Stimulated activated effector memory CD8-positive, alpha-beta T cell treated with anti-CD3 and anti-CD28 coated beads, Interleukin-12 subunit alpha, Interleukin-12 subunit beta, amount 100 ng/mL, for 72 hours (primary cell): ENCODE results near the gene FAM20B.

Experiments used
- ATAC-seq: fragments of 150-1000 bp; cut with Tn5 transposase; 2 replicates; pipeline ENCODE4 v1.10.0; 2021
- DNase-seq, 2 donors: peaks; one replicate each; pipeline ENCODE4 v3.0.0; 2021 to 2022; ENCODE audit warnings: low spot score in 2 of 2
- H3K27ac Mint-ChIP-seq: one replicate; pipeline ENCODE4 v1.8.0; 2022; ENCODE audit warnings: mild to moderate bottlenecking, mixed read lengths
- H3K36me3 Mint-ChIP-seq: one replicate; pipeline ENCODE4 v1.8.0; 2022; ENCODE audit warnings: mild to moderate bottlenecking, mixed read lengths
- H3K4me1 Mint-ChIP-seq: one replicate; pipeline ENCODE4 v1.8.0; 2022; ENCODE audit warnings: mixed read lengths
- H3K4me3 Mint-ChIP-seq: one replicate; pipeline ENCODE4 v1.8.0; 2022; ENCODE audit warnings: mild to moderate bottlenecking, mixed read lengths
- H3K9me3 Mint-ChIP-seq: one replicate; pipeline ENCODE4 v1.8.0; 2022; ENCODE audit warnings: mixed read lengths

FAM20B gene

GRCh38 chr1:179120736-179121135, 95.0 kb downstream of the FAM20B start:
- Mint-ChIP-seq H3K27ac (no peak overlapping the region), H3K4me3 (no peak overlapping the region), H3K9me3 (no peaks in the 10 kb centered on the region), H3K36me3 (peaks cover 43% of the 10 kb centered on the region), H3K4me1 (no peaks in the 10 kb centered on the region)
- DNase-seq, result no peak
- ATAC-seq, result no peak

GRCh38 chr1:179121159-179121938, 95.7 kb downstream of the FAM20B start:
- DNase-seq (peak in 1 of 2 donors; percentile 7), ATAC-seq (peak; percentile 86)
- H3K9me3 Mint-ChIP-seq, result no peaks in the 10 kb centered on the region
- no peak overlapping the region for H3K4me3 Mint-ChIP-seq
- H3K4me1 Mint-ChIP-seq, result no peaks in the 10 kb centered on the region
- no peak overlapping the region for H3K27ac Mint-ChIP-seq
- peaks cover 39% of the 10 kb centered on the region for H3K36me3 Mint-ChIP-seq

- no peak overlapping the region for H3K4me3 Mint-ChIP-seq
- no peak for DNase-seq
- H3K36me3 Mint-ChIP-seq, result peaks cover 24% of the 10 kb centered on the region
- no peak overlapping the region for H3K27ac Mint-ChIP-seq
- no peaks in the 10 kb centered on the region for H3K9me3 Mint-ChIP-seq
- ATAC-seq, result no peak
- peaks cover 11% of the 10 kb centered on the region for H3K4me1 Mint-ChIP-seq
These were observed 99.2 kb downstream of the FAM20B start for GRCh38 chr1:179124873-179125272.
